ENCODE data around the gene CLRN3. TPM values are rescaled to one million over a fixed set of nuclear protein-coding genes. Genes with fewer than 3 reads are reported as not detected.

Gene CLRN3
- total RNA-seq = not detected in 2 replicates

GRCh38 chr10:127892743-127893142, at the start of gene CLRN3:
Gene CLRN3, minus strand, starts transcription at chr10:127892941. Its CDS starts 157 bp downstream, at chr10:127892784.

DNA sequence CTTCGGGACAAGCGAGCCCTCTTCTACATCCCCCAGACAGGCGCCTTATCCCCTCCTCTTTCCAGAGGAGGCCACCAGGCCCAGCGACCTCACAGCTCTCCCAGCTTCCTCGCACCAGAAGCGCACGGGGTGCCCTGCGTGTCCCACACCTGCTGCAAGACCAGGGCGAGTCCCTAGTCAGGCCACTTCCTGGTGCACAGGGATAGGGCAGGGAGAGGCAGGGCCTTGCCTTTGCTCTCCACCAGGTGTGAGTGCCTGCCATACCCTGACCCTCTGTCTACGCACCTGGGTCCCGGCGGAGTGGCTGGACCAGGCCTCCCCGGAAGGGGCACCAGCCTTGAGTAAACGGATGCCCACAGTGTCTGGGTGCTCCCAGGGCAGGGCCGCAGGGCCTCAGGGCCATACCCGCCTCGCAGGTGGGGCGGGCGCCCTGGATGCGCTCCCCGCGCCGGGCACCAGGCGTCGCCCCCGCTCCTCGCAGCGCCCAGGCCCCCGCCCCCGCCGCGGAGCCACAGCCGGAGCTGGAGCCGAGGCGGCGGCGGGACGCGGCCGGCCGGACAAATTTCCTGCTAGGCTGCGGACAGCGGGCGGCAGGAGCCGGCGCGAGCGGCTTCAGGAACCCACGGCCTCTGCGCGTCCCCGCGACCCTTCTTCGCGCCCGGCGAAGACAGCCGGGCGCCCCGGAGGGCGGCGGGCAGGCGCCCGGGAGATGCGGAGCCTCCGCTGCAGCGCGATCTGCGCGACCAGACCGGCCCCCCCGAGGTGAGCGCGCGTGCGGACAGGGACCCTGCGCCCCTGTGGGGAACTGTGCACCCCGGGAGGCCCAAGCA, 14.0 kb upstream of the CLRN3 start, which contains the start of gene PTPRE:
TSS of gene PTPRE (plus strand) at position 556 of the 830 bp plus-strand sequence. CDS start 133,779 bp downstream, outside the sequence.

Other genes starting within 250 kb of the CLRN3 start
- not detected in 2 replicates for gene FOXI2, start 155.8 kb downstream of the CLRN3 start, total RNA-seq
- gene PTPRE, start 14.2 kb upstream of the CLRN3 start, total RNA-seq = 1.2 and 1.6 TPM in 2 replicates
- 0.74 and 1.6 TPM in 2 replicates for gene MKI67, start 233.5 kb upstream of the CLRN3 start, total RNA-seq